Body of pancreas (tissue), 4 donors: Measurements from ENCODE around the gene ENG.

ENCODE experiments used
- CTCF ChIP-seq, 7 experiments: fragments of 450-650 bp in 4 of 7; fragments of 200-600 bp in 3 of 7; sonication (generic) in 3 of 7; IDR thresholded peaks; one replicate each; pipeline ENCODE4 v1.5.1; 2016 to 2019; ENCODE audit warnings: antibody characterized with exemption in 7 of 7
- POLR2A ChIP-seq, 3 donors: fragments of 450-650 bp; IDR thresholded peaks; one replicate each; pipeline ENCODE4 v1.6.1; 2016; ENCODE audit warnings: antibody characterized with exemption in 3 of 3, mild to moderate bottlenecking in 2 of 3

- TF ChIP-seq CTCF (IDR thresholded peaks at IDR 0.05) (no peak), POLR2A (IDR thresholded peaks at IDR 0.05) (no peak)
Measured at GRCh38 chr9:127876764-127877562, 22.5 kb upstream of the ENG start.
